Esophagus squamous epithelium (tissue), 4 donors: ENCODE results near the gene BPIFB3.

Experiments used
- POLR2A ChIP-seq, 4 donors: fragments of 450-650 bp; IDR thresholded peaks; one replicate each; pipeline ENCODE4 v1.6.1; 2017; ENCODE audit warnings: antibody characterized with exemption in 4 of 4, mild to moderate bottlenecking in 4 of 4, moderate library complexity in 3 of 4
- TF ChIP-seq, protein P1 (sequence below), 6 experiments: fragments of 450-650 bp in 4 of 6; fragments of 200-600 bp in 2 of 6; sonication (generic) in 2 of 6; IDR thresholded peaks; one replicate each; pipeline ENCODE4 v1.5.1; 2016 to 2019; ENCODE audit warnings: antibody characterized with exemption in 6 of 6, mild to moderate bottlenecking in 4 of 6, moderate library complexity in 4 of 6

DNA sequence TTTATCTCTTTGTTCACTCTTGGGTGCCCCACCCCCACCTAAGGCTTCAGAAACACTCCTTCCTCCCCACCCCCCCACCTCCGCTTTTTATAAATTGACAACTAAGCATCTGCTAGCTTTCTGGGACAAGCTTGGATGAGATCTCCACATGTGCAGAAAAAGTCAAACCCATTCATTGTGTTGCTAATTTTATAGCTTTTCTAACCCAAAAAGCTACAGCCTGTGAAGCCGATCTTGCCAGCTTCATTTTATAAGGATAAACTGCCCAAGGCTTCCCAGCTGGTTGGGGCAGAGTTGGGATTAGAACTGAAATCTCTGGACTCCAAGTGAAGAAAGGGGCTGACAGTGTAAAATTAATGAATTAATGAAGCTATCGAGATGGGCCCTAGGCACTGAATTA is 49.9 kb downstream of the BPIFB3 start:
- TF ChIP-seq, protein P1, sequence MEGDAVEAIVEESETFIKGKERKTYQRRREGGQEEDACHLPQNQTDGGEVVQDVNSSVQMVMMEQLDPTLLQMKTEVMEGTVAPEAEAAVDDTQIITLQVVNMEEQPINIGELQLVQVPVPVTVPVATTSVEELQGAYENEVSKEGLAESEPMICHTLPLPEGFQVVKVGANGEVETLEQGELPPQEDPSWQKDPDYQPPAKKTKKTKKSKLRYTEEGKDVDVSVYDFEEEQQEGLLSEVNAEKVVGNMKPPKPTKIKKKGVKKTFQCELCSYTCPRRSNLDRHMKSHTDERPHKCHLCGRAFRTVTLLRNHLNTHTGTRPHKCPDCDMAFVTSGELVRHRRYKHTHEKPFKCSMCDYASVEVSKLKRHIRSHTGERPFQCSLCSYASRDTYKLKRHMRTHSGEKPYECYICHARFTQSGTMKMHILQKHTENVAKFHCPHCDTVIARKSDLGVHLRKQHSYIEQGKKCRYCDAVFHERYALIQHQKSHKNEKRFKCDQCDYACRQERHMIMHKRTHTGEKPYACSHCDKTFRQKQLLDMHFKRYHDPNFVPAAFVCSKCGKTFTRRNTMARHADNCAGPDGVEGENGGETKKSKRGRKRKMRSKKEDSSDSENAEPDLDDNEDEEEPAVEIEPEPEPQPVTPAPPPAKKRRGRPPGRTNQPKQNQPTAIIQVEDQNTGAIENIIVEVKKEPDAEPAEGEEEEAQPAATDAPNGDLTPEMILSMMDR (IDR thresholded peaks at IDR 0.05): no peak
- TF ChIP-seq POLR2A (IDR thresholded peaks at IDR 0.05): no peak
